Astrocyte (in vitro differentiated cells and primary cell): ENCODE measurements around the gene MAP6. TPM values are rescaled to one million over a fixed set of nuclear protein-coding genes. Genes with fewer than 3 reads are reported as not detected.

ENCODE experiments used
- DNase-seq: peaks from one replicate; pipeline ENCODE4 v3.0.0-alpha.2; 2010; ENCODE audit warnings: low read depth
- FAIRE-seq: peaks from 2 replicates; lab custom pipeline; 2011; peaks lifted over from hg19 to GRCh38; lab: Jason Lieb, UNC
- H2AFZ ChIP-seq: 2 replicates; pipeline ENCODE4 v1.6.0; 2012; ENCODE audit warnings: low read depth, low read length, inconsistent platforms
- H3K27ac ChIP-seq: 2 replicates; pipeline ENCODE4 v1.5.1; 2011; ENCODE audit warnings: low read depth, low read length, inconsistent platforms
- H3K27me3 ChIP-seq: 2 replicates; pipeline ENCODE4 v1.6.0; 2011; ENCODE audit warnings: low read length, inconsistent platforms; ENCODE audit not compliant: insufficient read depth
- H3K36me3 ChIP-seq: 2 replicates; pipeline ENCODE4 v1.5.1; 2011; ENCODE audit warnings: low read length, inconsistent platforms; ENCODE audit not compliant: insufficient read depth
- H3K4me1 ChIP-seq: 2 replicates; pipeline ENCODE4 v1.5.1; 2011; ENCODE audit warnings: low read length, inconsistent platforms; ENCODE audit not compliant: insufficient read depth
- H3K4me2 ChIP-seq: 2 replicates; pipeline ENCODE4 v1.6.0; 2012; ENCODE audit warnings: low read length, inconsistent platforms
- H3K4me3 ChIP-seq: 2 replicates; pipeline ENCODE4 v1.5.1; 2011; ENCODE audit warnings: low read depth, mild to moderate bottlenecking, low read length, inconsistent platforms; ENCODE audit not compliant: insufficient read depth
- H3K79me2 ChIP-seq: 2 replicates; pipeline ENCODE4 v1.6.0; 2012; ENCODE audit warnings: mild to moderate bottlenecking, low read length, inconsistent platforms; ENCODE audit not compliant: insufficient read depth
- H3K9ac ChIP-seq: 2 replicates; pipeline ENCODE4 v1.6.0; 2012; ENCODE audit warnings: mild to moderate bottlenecking, low read length, inconsistent platforms
- H3K9me3 ChIP-seq: 2 replicates; pipeline ENCODE4 v1.5.1; 2012; ENCODE audit warnings: low read depth, mild to moderate bottlenecking, low read length, inconsistent platforms; ENCODE audit not compliant: insufficient read depth
- H4K20me1 ChIP-seq: 2 replicates; pipeline ENCODE4 v1.6.0; 2012; ENCODE audit warnings: low read length, inconsistent platforms; ENCODE audit not compliant: insufficient read depth
- H3K27ac Mint-ChIP-seq: one replicate; pipeline ENCODE4 v1.8.0; 2021; ENCODE audit warnings: mild to moderate bottlenecking, mixed read lengths; ENCODE audit not compliant: unreplicated experiment
- H3K27me3 Mint-ChIP-seq: one replicate; pipeline ENCODE4 v1.8.0; 2021; ENCODE audit warnings: low read depth, mixed read lengths; ENCODE audit not compliant: unreplicated experiment
- H3K36me3 Mint-ChIP-seq: one replicate; pipeline ENCODE4 v1.8.0; 2021; ENCODE audit warnings: low read depth, mixed read lengths; ENCODE audit not compliant: unreplicated experiment
- H3K4me1 Mint-ChIP-seq: one replicate; pipeline ENCODE4 v1.8.0; 2021; ENCODE audit warnings: low read depth, mixed read lengths; ENCODE audit not compliant: unreplicated experiment
- H3K4me3 Mint-ChIP-seq: one replicate; pipeline ENCODE4 v1.8.0; 2021; ENCODE audit warnings: mild to moderate bottlenecking, moderate library complexity, mixed read lengths; ENCODE audit not compliant: unreplicated experiment
- H3K9me3 Mint-ChIP-seq: one replicate; pipeline ENCODE4 v1.8.0; 2021; ENCODE audit warnings: mild to moderate bottlenecking, mixed read lengths; ENCODE audit not compliant: unreplicated experiment
- EZH2 ChIP-seq: IDR thresholded peaks from 2 replicates; pipeline ENCODE4 v1.6.1; 2012; ENCODE audit warnings: mild to moderate bottlenecking, low read length, inconsistent platforms; ENCODE audit not compliant: insufficient read depth
- total RNA-seq: library from RNA; stranded (reverse); gene quantifications from 2 replicates; pipeline ENCODE4 v1.2.1, GENCODE V29; 2021
- TF ChIP-seq, protein P1 (sequence below): IDR thresholded peaks from 2 replicates; pipeline ENCODE4 v1.5.1; 2011; ENCODE audit warnings: low read depth, mild to moderate bottlenecking, inconsistent platforms, low read length, moderate library complexity; ENCODE audit not compliant: insufficient read depth

The MAP6 gene
- total RNA-seq, 1 donor from 2014 or later = 3.9 TPM

DNA sequence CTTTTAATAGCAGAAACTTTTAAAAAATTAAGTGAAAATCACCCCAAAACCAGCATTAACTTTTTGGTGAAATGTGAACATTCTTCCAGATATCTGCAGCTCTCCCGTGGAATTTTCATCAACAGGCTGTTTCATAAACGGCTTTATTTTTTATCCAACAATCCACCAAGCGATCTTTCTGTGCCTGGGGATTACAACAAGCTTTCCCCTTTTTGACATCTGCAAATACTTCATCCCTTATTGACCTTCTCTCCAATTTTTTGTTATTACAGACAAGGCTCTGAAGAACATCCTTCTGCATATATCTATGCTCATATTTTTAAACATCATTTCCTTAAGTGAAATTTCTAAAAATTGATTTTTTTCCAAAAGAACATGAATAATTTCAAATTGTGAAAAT, 112.6 kb downstream of the MAP6 start:
- H3K27me3 ChIP-seq = no peaks in the 10 kb centered on the region
- H3K9me3 Mint-ChIP-seq = no peaks in the 10 kb centered on the region
- TF ChIP-seq, protein P1, sequence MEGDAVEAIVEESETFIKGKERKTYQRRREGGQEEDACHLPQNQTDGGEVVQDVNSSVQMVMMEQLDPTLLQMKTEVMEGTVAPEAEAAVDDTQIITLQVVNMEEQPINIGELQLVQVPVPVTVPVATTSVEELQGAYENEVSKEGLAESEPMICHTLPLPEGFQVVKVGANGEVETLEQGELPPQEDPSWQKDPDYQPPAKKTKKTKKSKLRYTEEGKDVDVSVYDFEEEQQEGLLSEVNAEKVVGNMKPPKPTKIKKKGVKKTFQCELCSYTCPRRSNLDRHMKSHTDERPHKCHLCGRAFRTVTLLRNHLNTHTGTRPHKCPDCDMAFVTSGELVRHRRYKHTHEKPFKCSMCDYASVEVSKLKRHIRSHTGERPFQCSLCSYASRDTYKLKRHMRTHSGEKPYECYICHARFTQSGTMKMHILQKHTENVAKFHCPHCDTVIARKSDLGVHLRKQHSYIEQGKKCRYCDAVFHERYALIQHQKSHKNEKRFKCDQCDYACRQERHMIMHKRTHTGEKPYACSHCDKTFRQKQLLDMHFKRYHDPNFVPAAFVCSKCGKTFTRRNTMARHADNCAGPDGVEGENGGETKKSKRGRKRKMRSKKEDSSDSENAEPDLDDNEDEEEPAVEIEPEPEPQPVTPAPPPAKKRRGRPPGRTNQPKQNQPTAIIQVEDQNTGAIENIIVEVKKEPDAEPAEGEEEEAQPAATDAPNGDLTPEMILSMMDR = no peak
- TF ChIP-seq EZH2 = no peak
- no peaks in the 10 kb centered on the region for H4K20me1 ChIP-seq
- H3K4me2 ChIP-seq = no peak overlapping the region
- no peak overlapping the region for H3K27ac Mint-ChIP-seq
- no peak overlapping the region for H3K4me3 Mint-ChIP-seq
- H3K27me3 Mint-ChIP-seq = no peaks in the 10 kb centered on the region
- no peak overlapping the region for H2AFZ ChIP-seq
- FAIRE-seq (no peak), DNase-seq (no peak)
- no peaks in the 10 kb centered on the region for H3K36me3 Mint-ChIP-seq
- H3K79me2 ChIP-seq = no peaks in the 10 kb centered on the region
- H3K4me1 Mint-ChIP-seq = peaks cover 43% of the 10 kb centered on the region
- no peaks in the 10 kb centered on the region for H3K36me3 ChIP-seq
- no peak overlapping the region for H3K9ac ChIP-seq
- H3K4me3 ChIP-seq = no peak overlapping the region
- peaks cover 53% of the 10 kb centered on the region for H3K4me1 ChIP-seq
- no peaks in the 10 kb centered on the region for H3K9me3 ChIP-seq
- no peak overlapping the region for H3K27ac ChIP-seq

DNA sequence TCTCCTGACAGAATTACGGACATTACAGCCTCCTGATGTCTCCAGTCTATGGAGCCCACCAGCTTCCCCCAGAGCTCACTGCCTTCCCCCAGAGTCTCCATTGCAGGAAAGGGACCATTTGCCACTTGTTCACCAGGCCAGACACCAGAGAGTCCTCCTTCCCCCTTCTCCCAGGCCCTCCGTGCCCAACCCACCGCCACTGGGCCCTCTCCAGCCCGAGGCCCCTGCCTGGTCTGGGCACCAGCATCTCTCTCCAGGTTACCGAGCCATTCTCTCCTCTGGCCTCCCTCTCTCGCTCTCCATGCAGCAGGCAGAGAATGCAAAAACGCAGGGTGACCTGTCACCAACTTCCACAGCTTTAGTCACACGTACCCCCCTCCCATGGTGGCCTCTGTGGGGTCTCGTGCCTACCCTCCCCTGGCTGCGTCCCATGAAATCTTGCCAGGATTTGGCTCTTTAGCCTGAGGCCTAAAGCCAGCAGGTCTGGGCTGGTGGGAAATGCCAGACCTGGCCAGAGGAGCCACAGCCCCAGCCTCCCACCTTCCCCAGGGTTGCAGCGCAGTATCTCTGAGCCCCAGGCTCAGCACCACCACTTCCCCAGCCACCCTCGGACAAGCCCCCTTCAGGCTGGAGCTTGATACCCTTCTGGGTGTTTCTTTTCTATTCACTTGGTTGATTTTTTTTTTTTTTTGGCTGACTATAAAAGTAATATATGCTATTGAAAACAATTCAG, 113.6 kb downstream of the MAP6 start:
- Mint-ChIP-seq H3K4me1 (peaks cover 34% of the 10 kb centered on the region), H3K9me3 (no peaks in the 10 kb centered on the region), H3K36me3 (no peaks in the 10 kb centered on the region), H3K27me3 (no peaks in the 10 kb centered on the region), H3K27ac (peak overlapping the region; percentile 96), H3K4me3 (peak overlapping the region; percentile 12)
- H3K4me3 ChIP-seq = no peak overlapping the region
- H3K4me2 ChIP-seq = peak overlapping the region; percentile 73
- no peak for FAIRE-seq
- peak overlapping the region; percentile 74 for H3K9ac ChIP-seq
- TF ChIP-seq, protein P1 = no peak
- TF ChIP-seq EZH2 = no peak
- H3K9me3 ChIP-seq = no peaks in the 10 kb centered on the region
- peak overlapping the region; percentile 80 for H3K27ac ChIP-seq
- peaks cover 43% of the 10 kb centered on the region for H3K4me1 ChIP-seq
- H4K20me1 ChIP-seq = no peaks in the 10 kb centered on the region
- no peaks in the 10 kb centered on the region for H3K27me3 ChIP-seq
- no peaks in the 10 kb centered on the region for H3K36me3 ChIP-seq
- H2AFZ ChIP-seq = peak overlapping the region; percentile 57
- no peak for DNase-seq
- no peaks in the 10 kb centered on the region for H3K79me2 ChIP-seq
